GM20000 (cell line): Measurements from ENCODE around the gene ARAP3.

ENCODE experiments used
- DNase-seq: peaks from one replicate; pipeline ENCODE4 v3.0.0; 2012; ENCODE audit warnings: low spot score
- CTCF ChIP-seq: IDR thresholded peaks from 2 replicates; pipeline ENCODE4 v1.5.1; 2012; ENCODE audit warnings: mild to moderate bottlenecking, control low read depth; ENCODE audit errors: extremely low read depth, missing control alignments

The ARAP3 gene

GRCh38 chr5:141656396-141656795 is 25.6 kb downstream of the ARAP3 start:
- TF ChIP-seq CTCF: no peak
- no peak for DNase-seq

GRCh38 chr5:141655020-141655419 is 27.0 kb downstream of the ARAP3 start:
- TF ChIP-seq CTCF: no peak
- DNase-seq: no peak

- DNase-seq: no peak
- TF ChIP-seq CTCF: no peak
Measured at GRCh38 chr5:141654298-141654697, 27.7 kb downstream of the ARAP3 start.

GRCh38 chr5:141651728-141652105 is 30.3 kb downstream of the ARAP3 start:
- TF ChIP-seq CTCF: no peak
- no peak for DNase-seq

GRCh38 chr5:141650851-141651727 is 30.9 kb downstream of the ARAP3 start, which contains the start of gene FCHSD1:
FCHSD1 (minus strand) TSS chr5:141651418; CDS start chr5:141651368, 50 bp downstream.
- TF ChIP-seq CTCF: no peak
- peak; percentile 98 for DNase-seq

GRCh38 chr5:141649972-141650371 is 32.1 kb downstream of the ARAP3 start:
- no peak for TF ChIP-seq CTCF
- no peak for DNase-seq

GRCh38 chr5:141649056-141649688 is 32.9 kb downstream of the ARAP3 start:
- DNase-seq: no peak
- no peak for TF ChIP-seq CTCF
